WTC11 (cell line): ENCODE data around the gene AQP5. TPM values are rescaled to one million over a fixed set of nuclear protein-coding genes. Genes with fewer than 3 reads are reported as not detected.
A peak's percentile ranks its signal among the peaks of the same experiment; 100 is the strongest.

Experiments used
- ATAC-seq: fragments of 200-7000 bp; cut with Tn5 transposase; 2 replicates; pipeline ENCODE4 v1.10.0; 2021; ENCODE audit warnings: mild to moderate bottlenecking, moderate library complexity
- CTCF ChIA-PET: fragments of 300-600 bp; sonication (Branson Sonifier 250); formaldehyde crosslinking; loops from one replicate; lab custom pipeline; 2021; ENCODE audit warnings: antibody characterized with exemption; lab: Charles Lee
- POLR2A ChIA-PET: fragments of 350-600 bp; sonication (Branson Sonifier 250); formaldehyde crosslinking; loops from one replicate; lab custom pipeline; 2021; ENCODE audit warnings: antibody characterized with exemption; lab: Charles Lee
- DNase-seq: peaks from one replicate; pipeline ENCODE4 v3.0.0; 2021; ENCODE audit warnings: low spot score
- H3K27ac Mint-ChIP-seq: 2 replicates; pipeline ENCODE4 v1.8.0; 2021; ENCODE audit warnings: mixed read lengths
- H3K27me3 Mint-ChIP-seq: 2 replicates; pipeline ENCODE4 v1.8.0; 2021; ENCODE audit warnings: low read depth, mild to moderate bottlenecking, moderate library complexity, mixed read lengths
- H3K36me3 Mint-ChIP-seq: 2 replicates; pipeline ENCODE4 v1.8.0; 2021; ENCODE audit warnings: mixed read lengths
- H3K4me1 Mint-ChIP-seq: 2 replicates; pipeline ENCODE4 v1.8.0; 2022; ENCODE audit warnings: mixed read lengths
- H3K4me3 Mint-ChIP-seq: 2 replicates; pipeline ENCODE4 v1.8.0; 2021; ENCODE audit warnings: mild to moderate bottlenecking, moderate library complexity, mixed read lengths
- H3K9me3 Mint-ChIP-seq: 2 replicates; pipeline ENCODE4 v1.8.0; 2021; ENCODE audit warnings: mixed read lengths
- CREB1 ChIP-seq: sonication (generic); formaldehyde crosslinking; IDR thresholded peaks from 2 replicates; pipeline ENCODE4 v1.8.0; 2023; ENCODE audit warnings: mild to moderate bottlenecking, missing genetic modification reagents
- ELF4 ChIP-seq: sonication (generic); formaldehyde crosslinking; IDR thresholded peaks from 2 replicates; pipeline ENCODE4 v1.8.1; 2022; ENCODE audit warnings: low read depth, mild to moderate bottlenecking, moderate library complexity, missing genetic modification reagents
- ERG ChIP-seq: fragments of 250-450 bp; sonication (Bioruptor Pico); IDR thresholded peaks from 2 replicates; pipeline ENCODE4 v1.8.0; 2021; ENCODE audit warnings: mild to moderate bottlenecking
- ETV6 ChIP-seq: sonication (generic); formaldehyde crosslinking; IDR thresholded peaks from 2 replicates; pipeline ENCODE4 v1.8.1; 2022; ENCODE audit warnings: mild to moderate bottlenecking, missing genetic modification reagents
- HMGXB4 ChIP-seq: sonication (generic); formaldehyde crosslinking; IDR thresholded peaks from 2 replicates; pipeline ENCODE4 v1.8.1; 2023; ENCODE audit warnings: mild to moderate bottlenecking, moderate library complexity, missing genetic modification reagents
- JUN ChIP-seq: sonication (generic); formaldehyde crosslinking; IDR thresholded peaks from 2 replicates; pipeline ENCODE4 v1.8.0; 2023; ENCODE audit warnings: mild to moderate bottlenecking, missing genetic modification reagents
- KAT7 ChIP-seq: sonication (generic); formaldehyde crosslinking; IDR thresholded peaks from 2 replicates; pipeline ENCODE4 v1.8.1; 2023; ENCODE audit warnings: missing genetic modification reagents, mild to moderate bottlenecking, borderline replicate concordance
- MLX ChIP-seq: sonication (generic); formaldehyde crosslinking; IDR thresholded peaks from 2 replicates; pipeline ENCODE4 v1.8.1; 2023; ENCODE audit warnings: mild to moderate bottlenecking, missing genetic modification reagents, moderate library complexity
- NFYB ChIP-seq: sonication (generic); formaldehyde crosslinking; conservative IDR thresholded peaks from 2 replicates; pipeline ENCODE4 v1.8.0; 2022; ENCODE audit warnings: low read depth, missing genetic modification reagents
- PRRX2 ChIP-seq: fragments of 250-450 bp; sonication (Bioruptor Pico); IDR thresholded peaks from 2 replicates; pipeline ENCODE4 v1.8.0; 2021; ENCODE audit warnings: mild to moderate bottlenecking
- RORB ChIP-seq: fragments of 250-450 bp; sonication (Bioruptor Pico); IDR thresholded peaks from 2 replicates; pipeline ENCODE4 v1.9.0; 2021; ENCODE audit warnings: mild to moderate bottlenecking
- SOX15 ChIP-seq: fragments of 250-450 bp; sonication (Bioruptor Pico); IDR thresholded peaks from 2 replicates; pipeline ENCODE4 v1.9.0; 2021; ENCODE audit warnings: mild to moderate bottlenecking
- TCF7 ChIP-seq: sonication (generic); formaldehyde crosslinking; IDR thresholded peaks from 2 replicates; pipeline ENCODE4 v1.8.0; 2022; ENCODE audit warnings: mild to moderate bottlenecking, low read depth, missing genetic modification reagents, moderate library complexity
- ZMAT4 ChIP-seq: fragments of 250-450 bp; sonication (Bioruptor Pico); IDR thresholded peaks from 2 replicates; pipeline ENCODE4 v1.9.0; 2021; ENCODE audit warnings: mild to moderate bottlenecking
- ZNF219 ChIP-seq: sonication (generic); formaldehyde crosslinking; IDR thresholded peaks from 2 replicates; pipeline ENCODE4 v1.8.0; 2023; ENCODE audit warnings: missing genetic modification reagents, mild to moderate bottlenecking, borderline replicate concordance
- ZNF232 ChIP-seq: sonication (generic); formaldehyde crosslinking; IDR thresholded peaks from 2 replicates; pipeline ENCODE4 v1.8.0; 2022; ENCODE audit warnings: mild to moderate bottlenecking, missing genetic modification reagents
- ZNF263 ChIP-seq: sonication (generic); formaldehyde crosslinking; IDR thresholded peaks from 2 replicates; pipeline ENCODE4 v1.8.1; 2022; ENCODE audit warnings: low read depth, mild to moderate bottlenecking, moderate library complexity, missing genetic modification reagents
- total RNA-seq: library from RNA; stranded (reverse); gene quantifications from 3 replicates; pipeline ENCODE4 v1.2.3, GENCODE V29; 2021
- TF ChIP-seq, protein P1 (sequence below): sonication (generic); formaldehyde crosslinking; IDR thresholded peaks from 2 replicates; pipeline ENCODE4 v1.8.1; 2022; ENCODE audit warnings: mild to moderate bottlenecking, moderate library complexity, missing genetic modification reagents

AQP5 gene
- total RNA-seq, 1 experiment from 2014 or later, result 2.8 TPM

GRCh38 chr12:49968471-49968870 is 6.8 kb downstream of the AQP5 start:
- H3K27me3 Mint-ChIP-seq, result peaks cover 23% of the 10 kb centered on the region
- ChIA-PET POLR2A (interaction anchor here (1.5 to 2.7 kb wide), 2 partner anchors 88 to 102 kb away, joined by 4 to 7 read pairs; no protein-coding TSS in a partner anchor), CTCF (interaction anchor here (0.6 to 10.9 kb wide), 25 partner anchors 10 to 1422 kb away, joined by 3 to 219 read pairs (median 11); partner anchors contain the start of genes AQP2, COX14, FAIM2 and GALNT6)
- ATAC-seq, result no peak
- H3K9me3 Mint-ChIP-seq, result no peaks in the 10 kb centered on the region
- no peaks in the 10 kb centered on the region for H3K36me3 Mint-ChIP-seq
- no peak for DNase-seq
- no peak for TF ChIP-seq ZNF219 (CRISPR knock-in tag)
- no peak for TF ChIP-seq ETV6 (CRISPR knock-in tag)
- TF ChIP-seq TCF7 (CRISPR knock-in tag), result no peak
- no peak for TF ChIP-seq KAT7 (CRISPR knock-in tag)
- TF ChIP-seq SOX15 (CRISPR knock-in tag), result no peak
- TF ChIP-seq RORB, result no peak
- TF ChIP-seq, protein P1, sequence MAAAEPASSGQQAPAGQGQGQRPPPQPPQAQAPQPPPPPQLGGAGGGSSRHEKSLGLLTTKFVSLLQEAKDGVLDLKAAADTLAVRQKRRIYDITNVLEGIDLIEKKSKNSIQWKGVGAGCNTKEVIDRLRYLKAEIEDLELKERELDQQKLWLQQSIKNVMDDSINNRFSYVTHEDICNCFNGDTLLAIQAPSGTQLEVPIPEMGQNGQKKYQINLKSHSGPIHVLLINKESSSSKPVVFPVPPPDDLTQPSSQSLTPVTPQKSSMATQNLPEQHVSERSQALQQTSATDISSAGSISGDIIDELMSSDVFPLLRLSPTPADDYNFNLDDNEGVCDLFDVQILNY (CRISPR knock-in tag), result no peak
- TF ChIP-seq ERG (CRISPR knock-in tag), result no peak
- no peak for TF ChIP-seq PRRX2 (CRISPR knock-in tag)
- H3K4me1 Mint-ChIP-seq, result peaks cover 8% of the 10 kb centered on the region
- no peak overlapping the region for H3K27ac Mint-ChIP-seq
- 0 out of 2 replicates have a peak overlapping the region, but pooled peaks have one; percentile 18 for H3K4me3 Mint-ChIP-seq

- Mint-ChIP-seq H3K4me3 (no peak overlapping the region), H3K36me3 (no peaks in the 10 kb centered on the region), H3K9me3 (no peaks in the 10 kb centered on the region), H3K4me1 (peaks cover 8% of the 10 kb centered on the region), H3K27ac (no peak overlapping the region), H3K27me3 (peaks cover 21% of the 10 kb centered on the region)
- ChIA-PET POLR2A (no interaction called here), CTCF (interaction anchor here (0.6 to 10.9 kb wide), 12 partner anchors 9 to 213 kb away, joined by 3 to 219 read pairs (median 56); partner anchors contain the start of genes AQP2, COX14 and RACGAP1)
- TF ChIP-seq JUN (CRISPR knock-in tag), result no peak
- no peak for TF ChIP-seq HMGXB4 (CRISPR knock-in tag)
- no peak for TF ChIP-seq CREB1 (CRISPR knock-in tag)
- no peak for TF ChIP-seq ZNF263
- TF ChIP-seq ERG (CRISPR knock-in tag), result no peak
- no peak for TF ChIP-seq ELF4
- no peak for TF ChIP-seq ZNF232 (CRISPR knock-in tag)
- no peak for TF ChIP-seq ZMAT4 (CRISPR knock-in tag)
- TF ChIP-seq MLX (CRISPR knock-in tag), result no peak
- no peak for TF ChIP-seq NFYB
- no peak for TF ChIP-seq TCF7 (CRISPR knock-in tag)
- DNase-seq (no peak), ATAC-seq (no peak)
These were observed 7.4 kb downstream of the AQP5 start for GRCh38 chr12:49969027-49969426.
